DND-41 (cell line): ENCODE results near the gene OTUD3.

ENCODE experiments used
- ATAC-seq: fragments of 200-7000 bp; cut with Tn5 transposase; 3 replicates; pipeline ENCODE4 v1.9.1; 2021; ENCODE audit warnings: low read depth; ENCODE audit not compliant: insufficient read depth
- DNase-seq: peaks from one replicate; pipeline ENCODE4 v3.0.0-alpha.2; 2020
- H2AFZ ChIP-seq: 2 replicates; pipeline ENCODE4 v1.6.0; 2012; ENCODE audit warnings: low read depth, low read length
- H3K27ac ChIP-seq: 2 replicates; pipeline ENCODE4 v1.5.1; 2012; ENCODE audit warnings: low read length, inconsistent platforms
- H3K27me3 ChIP-seq: fragments of 200-600 bp; sonication (generic); 2 replicates; pipeline ENCODE4 v1.6.0; 2012; ENCODE audit warnings: low read length, mild to moderate bottlenecking, inconsistent platforms; ENCODE audit not compliant: insufficient read depth, poor library complexity
- H3K36me3 ChIP-seq: 2 replicates; pipeline ENCODE4 v1.5.1; 2012; ENCODE audit warnings: low read length, inconsistent platforms; ENCODE audit not compliant: insufficient read depth
- H3K4me1 ChIP-seq: 2 replicates; pipeline ENCODE4 v1.5.1; 2012; ENCODE audit warnings: mild to moderate bottlenecking, low read length; ENCODE audit not compliant: insufficient read depth
- H3K4me2 ChIP-seq: 2 replicates; pipeline ENCODE4 v1.6.0; 2012; ENCODE audit warnings: mild to moderate bottlenecking, moderate library complexity, low read length, inconsistent platforms; ENCODE audit not compliant: insufficient read depth
- H3K4me3 ChIP-seq, 2 experiments: fragments of 200-600 bp in 1 of 2; shearing (Covaris generic) in 1 of 2; 2 replicates each; pipeline ENCODE4 v1.5.1; 2012 to 2016; ENCODE audit warnings: inconsistent platforms in 2 of 2, low read length in 2 of 2, mild to moderate bottlenecking in 2 of 2, low read depth in 1 of 2, moderate library complexity in 1 of 2
- H3K79me2 ChIP-seq: 2 replicates; pipeline ENCODE4 v1.6.0; 2012; ENCODE audit warnings: low read length, inconsistent platforms; ENCODE audit not compliant: insufficient read depth
- H3K9ac ChIP-seq: 2 replicates; pipeline ENCODE4 v1.6.0; 2012; ENCODE audit warnings: low read depth, mild to moderate bottlenecking, inconsistent platforms, low read length, moderate library complexity
- H3K9me3 ChIP-seq: 2 replicates; pipeline ENCODE4 v1.5.1; 2012; ENCODE audit warnings: low read length, moderate library complexity, mild to moderate bottlenecking, inconsistent platforms; ENCODE audit not compliant: insufficient read depth, severe bottlenecking
- H4K20me1 ChIP-seq: 2 replicates; pipeline ENCODE4 v1.6.0; 2012; ENCODE audit warnings: low read length; ENCODE audit not compliant: insufficient read depth
- CTCF ChIP-seq: IDR thresholded peaks from 2 replicates; pipeline ENCODE4 v1.5.1; 2012; ENCODE audit warnings: borderline replicate concordance, low read length, moderate library complexity, mild to moderate bottlenecking; ENCODE audit not compliant: poor library complexity, severe bottlenecking; ENCODE audit errors: extremely low read depth
- EZH2 ChIP-seq: IDR thresholded peaks from 3 replicates; pipeline ENCODE4 v1.6.1; 2012; ENCODE audit warnings: borderline replicate concordance, low read depth, mild to moderate bottlenecking, moderate library complexity, low read length, inconsistent platforms; ENCODE audit not compliant: severe bottlenecking

The OTUD3 gene

GRCh38 chr1:19861842-19862530, 20.2 kb upstream of the OTUD3 start:
- Histone ChIP-seq H3K4me1 (no peaks in the 10 kb centered on the region), H3K36me3 (no peaks in the 10 kb centered on the region), H3K79me2 (no peaks in the 10 kb centered on the region), H3K27me3 (peaks cover 5% of the 10 kb centered on the region), H2AFZ (no peak overlapping the region), H4K20me1 (no peaks in the 10 kb centered on the region), H3K27ac (no peak overlapping the region), H3K4me2 (no peak overlapping the region), H3K9me3 (peaks cover 2% of the 10 kb centered on the region), H3K9ac (no peak overlapping the region), H3K4me3 (no peak overlapping the region)
- TF ChIP-seq CTCF (no peak), EZH2 (no peak)
- ATAC-seq (no peak), DNase-seq (no peak)

- H3K4me1 ChIP-seq = no peaks in the 10 kb centered on the region
- ATAC-seq (no peak), DNase-seq (no peak)
- H3K27ac ChIP-seq = no peak overlapping the region
- H3K4me2 ChIP-seq = no peak overlapping the region
- H3K36me3 ChIP-seq = no peaks in the 10 kb centered on the region
- H3K9me3 ChIP-seq = peaks cover 2% of the 10 kb centered on the region
- no peak for TF ChIP-seq EZH2
- TF ChIP-seq CTCF = no peak
- no peak overlapping the region for H3K4me3 ChIP-seq
- H4K20me1 ChIP-seq = no peaks in the 10 kb centered on the region
- H3K9ac ChIP-seq = no peak overlapping the region
- H3K79me2 ChIP-seq = no peaks in the 10 kb centered on the region
- no peak overlapping the region for H2AFZ ChIP-seq
- H3K27me3 ChIP-seq = peaks cover 6% of the 10 kb centered on the region
Measured at GRCh38 chr1:19862944-19863343, 19.3 kb upstream of the OTUD3 start.

- Histone ChIP-seq H3K79me2 (no peaks in the 10 kb centered on the region), H2AFZ (no peak overlapping the region), H3K4me3 (no peak overlapping the region), H3K4me1 (no peaks in the 10 kb centered on the region), H3K27me3 (peaks cover 8% of the 10 kb centered on the region), H4K20me1 (no peaks in the 10 kb centered on the region), H3K36me3 (no peaks in the 10 kb centered on the region), H3K9ac (no peak overlapping the region), H3K9me3 (peaks cover 2% of the 10 kb centered on the region), H3K27ac (no peak overlapping the region), H3K4me2 (no peak overlapping the region)
- TF ChIP-seq EZH2 (no peak), CTCF (no peak)
- ATAC-seq (no peak), DNase-seq (no peak)
Measured at GRCh38 chr1:19864570-19865160, 17.5 kb upstream of the OTUD3 start.
